ENCODE results near the gene C3.

Gene C3

DNA sequence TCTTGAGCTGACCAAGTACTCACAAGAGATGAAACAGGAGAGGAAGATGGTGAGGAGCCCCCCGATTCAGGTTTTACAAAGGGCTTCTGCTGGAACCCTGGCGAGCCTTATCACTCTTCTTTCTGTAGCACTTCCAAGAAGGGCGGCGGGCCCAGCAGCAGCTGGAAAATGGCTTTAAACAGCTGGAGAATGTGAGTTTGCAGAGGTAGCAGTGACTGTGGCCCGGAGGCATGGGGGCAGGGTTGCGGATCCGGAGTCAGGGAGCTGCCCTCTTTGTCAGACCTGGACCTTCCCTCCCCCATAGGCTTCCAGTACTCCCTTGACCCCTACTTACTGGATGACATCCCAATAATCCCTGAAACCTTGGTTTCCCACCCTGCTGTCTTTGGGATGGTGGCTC is 22.6 kb upstream of the C3 start:
- no peak overlapping the region for H3K27ac ChIP-seq (ENCODE audit: low read length)
- H3K27me3 ChIP-seq (ENCODE audit: insufficient read depth, low read length) = no peaks in the 10 kb centered on the region
- no peak overlapping the region for H3K4me3 ChIP-seq (ENCODE audit: low read length)
- H3K9me3 ChIP-seq (ENCODE audit: insufficient read depth, low read depth, low read length) = no peaks in the 10 kb centered on the region
- peaks cover 15% of the 10 kb centered on the region for H3K4me1 ChIP-seq (ENCODE audit: insufficient read depth, low read length)
- peaks cover 58% of the 10 kb centered on the region for H3K36me3 ChIP-seq (ENCODE audit: insufficient read depth, low read depth, low read length)
- no peak overlapping the region for H3K9ac ChIP-seq (ENCODE audit: low read depth, low read length)

- H3K4me1 ChIP-seq (ENCODE audit: insufficient read depth, low read length) = peaks cover 20% of the 10 kb centered on the region
- no peaks in the 10 kb centered on the region for H3K9me3 ChIP-seq (ENCODE audit: insufficient read depth, low read depth, low read length)
- peak overlapping the region; percentile 61 for H3K27ac ChIP-seq (ENCODE audit: low read length)
- H3K4me3 ChIP-seq (ENCODE audit: low read length) = peak overlapping the region; percentile 88
- no peaks in the 10 kb centered on the region for H3K27me3 ChIP-seq (ENCODE audit: insufficient read depth, low read length)
- peaks cover 39% of the 10 kb centered on the region for H3K36me3 ChIP-seq (ENCODE audit: insufficient read depth, low read depth, low read length)
- peak overlapping the region; percentile 81; the same call in 1 of the 2 replicates for H3K9ac ChIP-seq (ENCODE audit: low read depth, low read length)
These were observed 20.3 kb upstream of the C3 start for GRCh38 chr19:6740589-6741343.

DNA sequence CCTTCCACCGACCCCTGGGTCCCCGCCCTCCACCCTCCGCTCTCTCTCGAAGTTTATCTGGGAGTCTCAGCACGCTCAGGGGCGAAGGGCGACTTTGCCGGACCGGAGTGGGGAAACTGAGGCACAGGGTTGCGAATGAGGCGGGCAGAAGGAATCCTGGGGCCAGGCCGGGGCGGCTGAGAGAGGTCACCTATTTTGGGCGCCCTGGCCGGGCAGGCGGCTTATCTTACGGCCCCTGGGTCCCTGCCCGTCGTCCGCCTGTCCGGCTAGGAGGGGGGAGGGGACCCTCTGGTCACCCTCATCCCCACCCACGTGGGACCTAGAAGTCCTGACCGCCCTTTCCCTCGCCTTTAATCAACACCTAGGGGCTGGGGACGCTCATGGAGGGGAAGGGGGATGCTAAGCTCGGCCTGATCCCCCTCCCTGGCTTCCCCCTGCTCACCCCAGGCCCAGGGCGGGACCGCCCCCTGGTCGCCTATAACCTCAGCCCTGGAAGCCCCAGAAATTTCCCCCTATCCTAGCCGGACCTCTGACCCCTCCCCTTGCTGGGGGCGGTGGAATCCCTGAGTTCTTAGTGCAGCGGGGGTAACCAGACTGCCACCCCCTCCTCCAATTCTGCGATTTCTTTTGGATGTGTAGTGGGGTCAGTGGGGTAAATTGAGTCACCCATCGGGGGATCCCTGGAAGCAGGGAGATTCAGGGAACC is 19.6 kb upstream of the C3 start:
- Histone ChIP-seq H3K27ac (ENCODE audit: low read length) (peak overlapping the region; percentile 61), H3K4me3 (ENCODE audit: low read length) (peak overlapping the region; percentile 88), H3K36me3 (ENCODE audit: insufficient read depth, low read depth, low read length) (peaks cover 31% of the 10 kb centered on the region), H3K4me1 (ENCODE audit: insufficient read depth, low read length) (peaks cover 24% of the 10 kb centered on the region), H3K9me3 (ENCODE audit: insufficient read depth, low read depth, low read length) (no peaks in the 10 kb centered on the region), H3K9ac (ENCODE audit: low read depth, low read length) (peak overlapping the region; percentile 81), H3K27me3 (ENCODE audit: insufficient read depth, low read length) (no peaks in the 10 kb centered on the region)

GRCh38 chr19:6739390-6739882 is 19.0 kb upstream of the C3 start, which contains the start of gene TRIP10:
TSS of gene TRIP10 (plus strand) at chr19:6739680. CDS start at chr19:6739762, 82 bp downstream.
- Histone ChIP-seq H3K9ac (ENCODE audit: low read depth, low read length) (peak within 1 kb of the TSS; percentile 81), H3K27me3 (ENCODE audit: insufficient read depth, low read length) (no peaks in the 10 kb centered on the region), H3K36me3 (ENCODE audit: insufficient read depth, low read depth, low read length) (peaks cover 25% of the 10 kb centered on the region), H3K27ac (ENCODE audit: low read length) (peak within 1 kb of the TSS; percentile 80), H3K9me3 (ENCODE audit: insufficient read depth, low read depth, low read length) (no peaks in the 10 kb centered on the region), H3K4me1 (ENCODE audit: insufficient read depth, low read length) (peaks cover 24% of the 10 kb centered on the region), H3K4me3 (ENCODE audit: low read length) (peak within 1 kb of the TSS; percentile 88)

- H3K9me3 ChIP-seq (ENCODE audit: insufficient read depth, low read depth, low read length) = no peaks in the 10 kb centered on the region
- H3K27me3 ChIP-seq (ENCODE audit: insufficient read depth, low read length) = no peaks in the 10 kb centered on the region
- peaks cover 20% of the 10 kb centered on the region for H3K36me3 ChIP-seq (ENCODE audit: insufficient read depth, low read depth, low read length)
- H3K4me1 ChIP-seq (ENCODE audit: insufficient read depth, low read length) = peaks cover 20% of the 10 kb centered on the region
- H3K27ac ChIP-seq (ENCODE audit: low read length) = peak overlapping the region; percentile 80
- peak overlapping the region; percentile 60; the same call in 1 of the 2 replicates for H3K9ac ChIP-seq (ENCODE audit: low read depth, low read length)
- H3K4me3 ChIP-seq (ENCODE audit: low read length) = peak overlapping the region; percentile 63
These were observed 18.4 kb upstream of the C3 start for GRCh38 chr19:6738787-6739389.

- Histone ChIP-seq H3K27me3 (ENCODE audit: insufficient read depth, low read length) (no peaks in the 10 kb centered on the region), H3K4me1 (ENCODE audit: insufficient read depth, low read length) (peaks cover 22% of the 10 kb centered on the region), H3K4me3 (ENCODE audit: low read length) (peak overlapping the region; percentile 63; the same call in 1 of the 2 replicates), H3K27ac (ENCODE audit: low read length) (peak overlapping the region; percentile 80), H3K36me3 (ENCODE audit: insufficient read depth, low read depth, low read length) (peaks cover 16% of the 10 kb centered on the region), H3K9ac (ENCODE audit: low read depth, low read length) (peak overlapping the region; percentile 60; the same call in 1 of the 2 replicates), H3K9me3 (ENCODE audit: insufficient read depth, low read depth, low read length) (no peaks in the 10 kb centered on the region)
These were observed 17.7 kb upstream of the C3 start for GRCh38 chr19:6737873-6738786.

DNA sequence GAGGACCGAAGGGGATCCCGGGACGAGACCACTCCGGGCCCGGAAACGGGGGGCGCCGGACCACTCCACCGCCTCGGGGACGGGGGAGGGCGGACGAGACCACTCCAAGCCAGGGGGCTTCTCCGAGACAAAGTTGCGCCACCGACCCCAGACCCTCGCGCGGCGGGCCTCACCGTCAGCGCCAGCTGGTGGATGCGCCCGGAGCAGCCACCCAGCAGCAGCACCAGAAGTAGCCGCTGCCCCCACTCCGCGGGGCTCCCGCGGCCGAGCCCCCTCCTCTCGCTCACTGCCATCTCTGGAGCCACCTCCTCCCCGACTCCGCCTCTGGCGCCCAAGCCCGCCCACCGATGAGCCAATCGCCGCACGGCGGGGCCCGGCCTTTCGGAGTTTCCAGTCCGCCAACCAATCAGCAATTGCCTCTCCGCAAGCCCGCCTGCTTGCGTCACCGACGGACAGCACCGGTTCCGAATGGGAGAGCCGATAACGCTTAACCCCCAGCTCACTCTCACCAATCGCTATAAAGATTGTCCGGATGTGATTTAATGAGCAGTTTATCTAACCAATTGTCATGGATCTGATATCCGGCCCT is 16.9 kb upstream of the C3 start, which contains the start of gene GPR108:
Gene GPR108, minus strand, starts transcription at position 297 of the 589 bp plus-strand sequence. Its CDS starts 4 bp downstream, at position 293.
- Histone ChIP-seq H3K4me3 (ENCODE audit: low read length) (peak within 1 kb of the TSS; percentile 87), H3K4me1 (ENCODE audit: insufficient read depth, low read length) (peaks cover 17% of the 10 kb centered on the region), H3K36me3 (ENCODE audit: insufficient read depth, low read depth, low read length) (peaks cover 10% of the 10 kb centered on the region; the same call in 1 of the 2 replicates), H3K9me3 (ENCODE audit: insufficient read depth, low read depth, low read length) (no peaks in the 10 kb centered on the region), H3K27me3 (ENCODE audit: insufficient read depth, low read length) (no peaks in the 10 kb centered on the region), H3K9ac (ENCODE audit: low read depth, low read length) (peak within 1 kb of the TSS; percentile 80), H3K27ac (ENCODE audit: low read length) (peak within 1 kb of the TSS; percentile 80)

DNA sequence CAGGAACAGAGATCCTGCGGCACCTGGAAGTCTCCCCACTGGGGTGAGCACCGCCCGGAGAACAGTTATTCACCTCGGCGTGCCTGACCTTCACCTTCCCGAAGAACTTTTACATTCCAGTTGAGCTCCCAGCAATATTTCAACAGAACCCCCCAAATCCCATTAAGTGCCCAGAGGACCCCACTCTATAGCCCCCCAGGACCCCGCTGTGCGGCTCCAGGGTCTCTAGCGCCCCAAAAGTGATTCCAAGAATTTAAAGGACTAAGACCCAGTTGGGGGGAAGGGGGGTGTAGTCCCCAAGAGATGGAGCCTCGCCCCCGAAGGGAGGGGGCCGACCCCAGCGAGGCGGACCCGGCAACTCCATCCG is 16.4 kb upstream of the C3 start:
- no peaks in the 10 kb centered on the region for H3K9me3 ChIP-seq (ENCODE audit: insufficient read depth, low read depth, low read length)
- peaks cover 10% of the 10 kb centered on the region; the same call in 1 of the 2 replicates for H3K36me3 ChIP-seq (ENCODE audit: insufficient read depth, low read depth, low read length)
- H3K27ac ChIP-seq (ENCODE audit: low read length) = peak overlapping the region; percentile 11
- H3K4me1 ChIP-seq (ENCODE audit: insufficient read depth, low read length) = peaks cover 17% of the 10 kb centered on the region
- H3K9ac ChIP-seq (ENCODE audit: low read depth, low read length) = peak overlapping the region; percentile 80; the same call in 1 of the 2 replicates
- no peaks in the 10 kb centered on the region for H3K27me3 ChIP-seq (ENCODE audit: insufficient read depth, low read length)
- peak overlapping the region; percentile 87 for H3K4me3 ChIP-seq (ENCODE audit: low read length)

DNA sequence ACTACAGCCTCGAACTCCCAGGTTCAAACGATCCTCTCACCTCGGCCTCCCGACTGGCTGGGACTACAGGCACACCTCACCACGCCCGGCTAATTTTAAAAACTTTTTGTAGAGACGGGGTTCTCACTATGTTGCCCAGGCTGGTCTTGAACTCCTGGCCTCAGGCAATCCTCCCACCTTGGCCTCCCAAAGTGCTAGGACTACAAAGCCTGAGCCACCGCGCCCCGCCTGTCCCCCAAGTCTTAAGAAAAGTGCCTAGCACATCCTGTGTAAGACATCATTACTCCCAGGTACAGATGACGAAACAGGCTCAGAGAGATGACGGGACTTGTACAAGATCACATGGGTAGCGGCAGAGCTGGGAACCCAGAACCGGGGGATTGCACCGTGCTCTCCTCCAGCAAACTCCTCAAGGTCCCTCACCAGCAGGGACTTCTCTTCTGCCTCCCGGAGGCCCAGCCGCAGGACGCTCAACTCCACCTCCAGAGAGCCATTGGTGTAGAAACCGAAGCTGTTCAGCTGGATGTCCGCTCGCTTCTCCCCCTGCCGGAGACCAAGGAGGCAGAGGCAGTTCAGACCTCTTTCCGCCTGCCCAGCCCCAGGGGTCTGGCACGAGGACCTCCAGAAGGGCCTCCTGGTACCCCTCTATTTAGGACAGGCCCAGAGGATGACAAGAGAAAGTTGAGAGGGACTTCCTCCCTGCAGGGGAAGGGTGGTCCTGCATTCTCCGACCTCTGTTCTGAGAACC is 15.9 kb upstream of the C3 start:
- peak overlapping the region; percentile 11 for H3K27ac ChIP-seq (ENCODE audit: low read length)
- peaks cover 17% of the 10 kb centered on the region for H3K4me1 ChIP-seq (ENCODE audit: insufficient read depth, low read length)
- H3K27me3 ChIP-seq (ENCODE audit: insufficient read depth, low read length) = no peaks in the 10 kb centered on the region
- peaks cover 6% of the 10 kb centered on the region; the same call in 1 of the 2 replicates for H3K36me3 ChIP-seq (ENCODE audit: insufficient read depth, low read depth, low read length)
- no peaks in the 10 kb centered on the region for H3K9me3 ChIP-seq (ENCODE audit: insufficient read depth, low read depth, low read length)
- peak overlapping the region; percentile 80; the same call in 1 of the 2 replicates for H3K9ac ChIP-seq (ENCODE audit: low read depth, low read length)
- peak overlapping the region; percentile 87 for H3K4me3 ChIP-seq (ENCODE audit: low read length)

Measured in iPS-20b (cell line).